Left renal pelvis (tissue), 4 donors: ENCODE results near the gene FTO. TPM values are rescaled to one million over a fixed set of nuclear protein-coding genes. Genes with fewer than 3 reads are reported as not detected.

Experiments used
- DNase-seq, 4 donors: peaks; one replicate each; pipeline ENCODE4 v3.0.0-alpha.2; 2013; ENCODE audit warnings: low read depth in 4 of 4, low spot score in 3 of 4
- polyA plus RNA-seq, 4 donors: library from polyadenylated mRNA; unstranded; fragments of 120-200 nt; gene quantifications; one replicate each; pipeline ENCODE4 v1.2.1, GENCODE V29; 2013; ENCODE audit not compliant: insufficient read length in 4 of 4

FTO gene
- polyA plus RNA-seq, 4 donors, result 84.1 to 104 (median 96.4) TPM

DNA sequence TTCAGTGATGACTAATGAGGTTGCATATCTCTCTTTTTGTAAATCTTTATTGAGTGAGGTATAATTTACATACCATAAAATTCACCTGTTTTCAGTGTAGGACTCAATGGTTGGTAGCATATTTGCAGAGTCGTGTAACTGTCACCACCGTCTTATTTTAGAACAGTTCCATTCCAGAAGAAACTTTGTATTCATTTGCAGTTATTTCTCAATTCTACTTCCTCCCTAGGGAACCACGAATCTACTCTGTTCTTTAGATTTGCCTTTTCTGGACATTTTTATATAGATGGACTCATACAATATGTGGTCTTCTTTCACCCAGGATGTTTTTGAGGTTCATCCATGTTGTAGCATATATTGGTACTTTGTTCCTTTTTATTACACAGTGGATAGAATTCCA lies 3.7 kb downstream of the FTO start:
- DNase-seq, result no peak

GRCh38 chr16:53708490-53708889 lies 4.5 kb downstream of the FTO start:
- no peak for DNase-seq

DNA sequence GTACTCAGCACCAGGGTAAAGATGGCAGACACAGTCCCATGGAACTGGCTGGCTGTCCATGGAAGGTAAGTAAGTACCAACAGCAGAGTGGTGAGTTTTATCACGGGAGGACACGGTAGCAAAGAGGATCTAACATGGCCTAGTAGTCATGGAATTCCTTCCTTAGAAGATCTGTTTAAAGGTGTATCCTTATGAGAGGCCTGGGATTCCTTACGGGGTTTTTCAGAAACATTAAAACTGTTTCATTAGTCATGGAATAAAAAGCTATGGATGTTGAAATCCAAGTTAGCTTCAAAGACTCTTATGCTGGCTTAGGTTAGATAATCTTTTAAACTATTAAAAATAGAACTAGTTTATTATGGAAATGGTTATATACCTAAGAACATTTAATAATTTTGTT lies 7.4 kb downstream of the FTO start:
- DNase-seq, result no peak

GRCh38 chr16:53712065-53712464 lies 8.1 kb downstream of the FTO start:
- no peak for DNase-seq

DNA sequence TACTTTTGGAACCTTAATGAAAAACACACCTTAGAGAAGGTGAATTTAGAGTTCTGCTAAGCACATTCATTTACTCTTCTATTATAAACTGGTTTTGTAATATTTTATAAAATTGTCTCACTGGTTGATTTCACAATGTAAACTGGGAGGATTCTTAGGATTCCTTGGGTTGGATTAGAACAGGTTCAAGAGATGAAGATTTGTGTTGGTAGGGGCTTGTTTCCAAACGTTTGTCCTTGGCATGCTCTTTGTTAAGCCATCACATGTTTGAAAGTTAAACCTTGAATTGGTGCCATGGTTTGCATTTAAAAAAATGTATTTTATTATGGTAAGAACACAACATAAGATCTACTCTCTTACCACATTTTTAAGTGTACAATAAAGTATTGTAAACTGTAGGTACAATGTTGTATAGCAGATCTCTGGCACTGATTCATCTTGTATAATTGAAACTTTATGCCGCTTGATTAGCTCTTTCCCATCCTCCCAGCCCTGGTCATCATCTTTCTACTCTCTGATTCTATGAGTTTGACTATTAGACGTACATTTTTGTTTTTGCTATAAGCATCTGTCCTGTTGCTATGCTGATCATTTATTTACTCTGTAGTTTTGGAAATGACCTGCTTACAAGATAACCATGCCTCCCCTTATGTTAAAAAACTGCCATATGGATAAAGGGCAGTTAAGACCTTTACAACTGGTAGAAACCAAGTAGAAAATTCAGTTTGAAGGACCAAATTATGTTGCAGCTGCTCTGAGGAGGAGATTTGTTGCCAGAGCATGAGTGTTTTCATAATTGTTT lies 9.6 kb downstream of the FTO start:
- DNase-seq, result no peak

DNA sequence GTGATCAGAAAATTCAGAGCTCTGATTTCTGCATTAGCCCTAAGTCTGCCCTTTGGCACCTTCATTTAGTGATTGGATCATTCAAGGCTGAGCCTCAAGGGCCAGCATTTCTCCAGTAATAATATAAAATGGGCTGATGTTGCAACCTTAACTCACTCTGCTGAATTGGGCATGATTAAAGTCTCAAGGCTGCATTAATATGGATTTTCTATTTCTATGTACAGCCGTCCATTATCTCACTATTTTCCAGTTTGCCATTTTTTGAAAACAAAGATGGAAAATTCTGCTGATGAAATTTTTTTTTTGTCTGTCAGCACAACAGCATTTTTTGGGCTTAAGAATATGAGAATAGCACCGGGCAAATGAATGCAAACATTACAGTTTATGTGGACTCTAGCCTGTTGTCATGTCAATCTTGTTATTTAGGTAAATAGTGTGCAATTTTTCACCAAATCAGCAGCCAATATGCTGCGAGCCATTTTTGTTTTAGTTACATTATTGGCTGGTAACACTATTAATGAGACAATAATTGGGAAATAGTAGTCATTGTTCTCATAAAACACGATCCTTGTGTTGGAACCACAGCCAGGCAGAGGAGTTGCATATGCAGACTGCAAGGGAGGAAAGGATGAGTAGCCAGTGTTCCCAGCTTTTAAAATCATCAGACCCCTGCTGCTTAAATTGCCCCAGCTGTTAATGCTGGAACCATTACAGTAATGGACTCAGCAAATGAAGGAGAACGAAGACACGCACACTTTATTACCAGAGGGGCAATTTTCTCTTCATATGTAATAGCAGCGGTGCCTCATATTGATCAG lies 10.5 kb downstream of the FTO start:
- DNase-seq, result no peak

DNA sequence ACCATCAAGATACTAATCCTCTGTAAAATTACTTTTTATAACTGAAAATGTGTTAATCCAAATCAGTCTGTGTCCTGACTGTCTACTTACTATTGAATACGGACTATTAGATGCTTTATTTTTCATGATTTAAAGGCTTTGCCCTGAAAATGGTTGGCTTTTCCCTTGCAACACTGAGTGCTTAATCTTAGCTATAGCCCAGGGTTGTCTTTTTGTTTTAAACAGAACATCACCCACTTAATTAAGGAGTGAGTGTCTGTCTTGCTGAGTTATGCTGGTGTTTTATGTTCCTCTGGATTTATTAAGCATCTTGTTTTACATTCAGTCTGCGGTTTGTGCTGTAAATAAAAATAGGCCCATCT lies 11.0 kb downstream of the FTO start:
- DNase-seq, result no peak

DNA sequence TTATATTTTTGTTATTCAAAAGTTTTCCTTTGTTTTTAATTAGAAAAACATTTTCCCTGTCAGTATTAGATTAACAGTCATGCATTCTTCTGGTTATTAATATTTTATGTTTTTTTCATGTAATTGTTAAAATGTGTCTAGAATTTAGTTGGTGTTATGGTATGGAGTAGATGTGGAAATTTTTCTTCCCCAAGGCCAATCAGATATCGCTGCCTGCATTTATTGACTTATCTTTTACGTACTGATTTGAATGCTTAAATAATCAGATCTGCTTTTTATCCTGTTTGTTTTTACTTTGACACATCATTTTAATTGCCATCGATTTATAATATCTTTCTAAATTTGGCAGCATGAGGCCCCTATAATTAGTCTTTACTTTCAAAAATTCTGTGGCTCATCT lies 13.6 kb downstream of the FTO start:
- DNase-seq, result no peak

- DNase-seq, result no peak
Observed at GRCh38 chr16:53721017-53721416, 17.1 kb downstream of the FTO start.

DNA sequence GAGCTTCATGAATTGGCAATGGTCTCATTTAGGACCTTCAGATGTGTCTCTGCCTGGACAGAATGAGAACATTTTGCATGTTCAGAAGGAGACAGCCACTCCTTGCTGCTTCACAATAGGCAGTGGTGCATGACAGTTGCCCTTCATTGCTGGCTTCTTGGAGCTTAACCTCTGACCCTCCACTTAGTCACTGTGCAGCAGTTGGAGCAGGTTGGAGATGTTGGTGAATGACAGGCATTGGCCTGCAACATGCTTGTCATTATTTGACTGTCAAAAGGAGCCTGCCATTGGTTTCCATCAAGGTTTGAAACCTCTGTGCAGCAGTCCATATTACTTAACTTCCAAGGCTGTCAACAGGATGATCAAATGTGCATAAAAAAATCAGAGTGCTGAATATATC lies 22.7 kb downstream of the FTO start:
- DNase-seq, result no peak

- no peak for DNase-seq
Observed at GRCh38 chr16:53730693-53731092, 26.7 kb downstream of the FTO start.

- no peak for DNase-seq
Observed at GRCh38 chr16:53732296-53732929, 28.5 kb downstream of the FTO start.

GRCh38 chr16:53734908-53735307 lies 31.0 kb downstream of the FTO start:
- DNase-seq, result no peak

- DNase-seq, result no peak
Observed at GRCh38 chr16:53736297-53736696, 32.3 kb downstream of the FTO start.

GRCh38 chr16:53737552-53737951 lies 33.6 kb downstream of the FTO start:
- DNase-seq, result no peak

- DNase-seq, result no peak
Observed at GRCh38 chr16:53740476-53740875, 36.5 kb downstream of the FTO start.

GRCh38 chr16:53740933-53741531 lies 37.1 kb downstream of the FTO start:
- no peak for DNase-seq

DNA sequence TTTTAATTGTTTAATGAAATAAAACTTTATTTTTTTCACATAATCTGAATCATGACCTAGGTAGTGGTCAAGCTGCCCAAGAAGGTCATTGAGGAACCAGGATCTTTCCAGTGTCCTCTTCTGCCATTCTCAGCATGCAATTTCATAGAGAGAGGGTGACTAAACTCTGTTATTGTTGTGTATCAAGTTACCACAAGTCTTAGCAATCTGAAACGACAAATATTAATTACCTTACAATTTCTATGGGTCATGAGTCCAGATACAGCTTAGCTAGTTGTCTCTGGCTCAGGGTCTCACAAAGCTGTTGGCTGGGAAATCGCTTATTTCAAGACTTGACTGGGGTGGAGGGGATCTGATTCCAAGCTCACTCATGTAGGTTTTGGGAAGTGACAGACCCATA lies 37.6 kb downstream of the FTO start:
- no peak for DNase-seq

DNA sequence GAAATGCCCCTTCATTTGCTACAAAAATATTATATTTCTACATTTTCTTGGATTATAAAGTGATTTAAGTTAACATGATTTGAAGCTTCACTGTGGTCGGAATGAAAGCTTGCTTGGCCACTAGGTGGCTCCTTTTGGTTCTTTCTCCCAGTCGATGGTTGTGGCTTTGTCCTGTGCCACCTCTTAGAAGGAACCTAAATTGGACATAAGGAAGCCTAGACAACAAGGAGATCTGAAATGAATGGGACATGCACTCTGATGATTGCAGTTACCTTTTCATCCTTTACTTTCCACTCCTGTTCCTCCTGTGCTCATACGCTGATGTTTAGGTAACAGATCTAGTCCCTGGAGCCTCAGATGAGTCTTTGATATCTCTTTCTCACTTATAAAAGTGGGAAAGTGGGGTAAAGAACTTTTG lies 39.2 kb downstream of the FTO start:
- DNase-seq, result no peak

DNA sequence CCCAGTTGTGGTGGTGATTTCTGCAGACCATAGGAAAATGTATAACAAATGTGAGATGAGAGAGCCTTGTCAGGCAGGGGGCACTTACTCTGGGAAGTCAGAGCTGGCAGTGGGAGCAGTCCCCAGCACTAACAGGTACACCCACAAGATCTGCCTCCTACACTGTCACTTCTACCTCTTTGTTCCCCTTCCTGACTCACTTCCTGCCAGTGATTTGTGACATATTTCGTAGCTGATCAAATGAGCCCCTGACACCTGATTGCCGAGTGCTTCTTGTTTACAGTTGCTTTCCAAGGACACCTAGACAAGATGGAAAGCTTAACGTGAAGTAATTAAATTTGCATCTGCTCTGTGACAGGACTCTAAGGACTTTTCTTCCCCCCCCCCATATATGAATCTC lies 40.5 kb downstream of the FTO start:
- no peak for DNase-seq

DNA sequence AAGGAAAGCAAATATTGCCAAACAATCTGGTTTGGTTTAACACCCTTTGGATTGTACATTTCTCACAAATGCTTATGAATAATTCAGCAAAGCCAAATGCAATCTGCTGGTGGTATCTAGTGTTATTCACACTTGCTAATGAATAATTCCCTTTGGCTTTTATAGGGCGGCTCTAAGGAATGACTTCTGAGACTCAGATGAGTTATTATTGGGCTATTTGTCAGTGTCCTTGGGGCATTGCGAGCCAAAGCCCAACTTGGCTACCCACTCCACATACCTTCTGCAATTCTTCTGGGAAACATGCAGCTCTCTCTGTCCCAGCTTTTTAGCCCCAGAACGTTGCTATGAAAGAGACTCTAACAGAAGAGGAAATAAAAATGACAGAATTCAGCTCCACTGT lies 41.1 kb downstream of the FTO start:
- no peak for DNase-seq
